Ovary (tissue), 3 donors: ENCODE data around the gene SESN2.

Experiments
- EP300 ChIP-seq: sonication (generic); formaldehyde crosslinking; IDR thresholded peaks from one replicate; pipeline ENCODE4 v1.6.1; 2017; ENCODE audit warnings: antibody characterized with exemption
- TF ChIP-seq, protein P1 (sequence below), 3 donors: fragments of 450-650 bp in 2 of 3; fragments of 200-600 bp in 1 of 3; IDR thresholded peaks; one replicate each; pipeline versions ENCODE4 v1.5.1 to v1.8.0; 2016 to 2022; ENCODE audit warnings: antibody characterized with exemption in 3 of 3, mild to moderate bottlenecking in 1 of 3
- donor health status: DM: no; HTN: no; CAD: no.

DNA sequence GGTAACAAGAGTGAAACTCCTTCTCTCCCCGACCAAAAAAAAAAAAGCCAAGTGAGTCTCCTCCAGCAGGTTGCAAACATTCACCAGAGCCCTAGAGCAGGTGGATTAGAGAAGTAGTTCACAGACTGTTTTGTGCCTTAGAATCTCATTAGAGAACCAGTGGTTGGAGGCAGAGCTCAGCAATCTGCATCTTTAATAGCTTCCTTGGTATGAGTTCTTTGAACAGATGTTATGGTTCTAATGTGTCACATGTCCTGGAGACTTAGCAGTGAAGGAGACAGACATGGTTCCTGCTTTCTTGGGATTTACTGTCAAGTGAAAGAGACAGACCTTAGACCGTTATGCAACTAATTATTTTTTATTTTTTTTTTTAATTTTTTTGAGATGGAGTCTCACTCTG is 26.8 kb downstream of the SESN2 start:
- no peak for TF ChIP-seq EP300
- TF ChIP-seq, protein P1, sequence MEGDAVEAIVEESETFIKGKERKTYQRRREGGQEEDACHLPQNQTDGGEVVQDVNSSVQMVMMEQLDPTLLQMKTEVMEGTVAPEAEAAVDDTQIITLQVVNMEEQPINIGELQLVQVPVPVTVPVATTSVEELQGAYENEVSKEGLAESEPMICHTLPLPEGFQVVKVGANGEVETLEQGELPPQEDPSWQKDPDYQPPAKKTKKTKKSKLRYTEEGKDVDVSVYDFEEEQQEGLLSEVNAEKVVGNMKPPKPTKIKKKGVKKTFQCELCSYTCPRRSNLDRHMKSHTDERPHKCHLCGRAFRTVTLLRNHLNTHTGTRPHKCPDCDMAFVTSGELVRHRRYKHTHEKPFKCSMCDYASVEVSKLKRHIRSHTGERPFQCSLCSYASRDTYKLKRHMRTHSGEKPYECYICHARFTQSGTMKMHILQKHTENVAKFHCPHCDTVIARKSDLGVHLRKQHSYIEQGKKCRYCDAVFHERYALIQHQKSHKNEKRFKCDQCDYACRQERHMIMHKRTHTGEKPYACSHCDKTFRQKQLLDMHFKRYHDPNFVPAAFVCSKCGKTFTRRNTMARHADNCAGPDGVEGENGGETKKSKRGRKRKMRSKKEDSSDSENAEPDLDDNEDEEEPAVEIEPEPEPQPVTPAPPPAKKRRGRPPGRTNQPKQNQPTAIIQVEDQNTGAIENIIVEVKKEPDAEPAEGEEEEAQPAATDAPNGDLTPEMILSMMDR (IDR thresholded peaks at IDR 0.05): no peak
